AG04450 (cell line): ENCODE measurements around the gene HPGD. TPM values are rescaled to one million over a fixed set of nuclear protein-coding genes. Genes with fewer than 3 reads are reported as not detected.

Source experiments
- CTCF ChIA-PET: fragments of 300-600, 350-600 bp; formaldehyde crosslinking; extraction: SDS; loops from one replicate; lab custom pipeline; 2022; ENCODE audit warnings: antibody characterized with exemption, inconsistent platforms; lab: Charles Lee
- POLR2A ChIA-PET: fragments of 350-600 bp; formaldehyde crosslinking; extraction: SDS; loops from one replicate; lab custom pipeline; 2021; ENCODE audit warnings: antibody characterized with exemption, inconsistent platforms; lab: Yijun Ruan, JAX
- DNase-seq: peaks from one replicate; pipeline ENCODE4 v3.0.0-alpha.2; 2011; ENCODE audit warnings: low read depth, low spot score
- H3K27ac ChIP-seq: one replicate; pipeline ENCODE4 v1.5.1; 2012; ENCODE audit warnings: low read depth, low read length, control low read depth
- H3K27me3 ChIP-seq: one replicate; pipeline ENCODE4 v1.6.0; 2012; ENCODE audit warnings: low read length; ENCODE audit not compliant: control insufficient read depth, insufficient read depth
- H3K4me3 ChIP-seq: 2 replicates; pipeline ENCODE4 v1.5.1; 2011; ENCODE audit warnings: mild to moderate bottlenecking, low read depth, low read length, control low read depth
- H3K9me3 ChIP-seq: 2 replicates; pipeline ENCODE4 v1.5.1; 2012; ENCODE audit warnings: low read length; ENCODE audit not compliant: control insufficient read depth, insufficient read depth
- CTCF ChIP-seq: IDR thresholded peaks from 2 replicates; pipeline ENCODE4 v1.5.1; 2011; ENCODE audit warnings: low read depth, low read length, control low read depth, inconsistent platforms
- polyA plus RNA-seq: library from polyadenylated mRNA; depleted of rRNA; stranded (reverse); fragments of >200 nt; gene quantifications from 2 replicates; pipeline ENCODE4 v1.2.3, GENCODE V29; 2011

HPGD gene
- polyA plus RNA-seq, 1 experiment, result 0.21 TPM

GRCh38 chr4:174454815-174455473 is 67.3 kb downstream of the HPGD start:
- DNase-seq, result no peak
- ChIA-PET POLR2A (no interaction called here), CTCF (interaction anchor here (0.6 kb wide), 1 partner anchor 40 kb away, joined by 3 read pairs; no protein-coding TSS in a partner anchor)
- TF ChIP-seq CTCF, result no peak
- Histone ChIP-seq H3K9me3 (no peaks in the 10 kb centered on the region), H3K27ac (no peak overlapping the region), H3K27me3 (no peaks in the 10 kb centered on the region), H3K4me3 (no peak overlapping the region)

GRCh38 chr4:174451718-174452296 is 70.5 kb downstream of the HPGD start:
- TF ChIP-seq CTCF, result no peak
- Histone ChIP-seq H3K9me3 (no peaks in the 10 kb centered on the region), H3K27me3 (no peaks in the 10 kb centered on the region), H3K27ac (no peak overlapping the region), H3K4me3 (no peak overlapping the region)
- CTCF ChIA-PET, result interaction anchor here (0.7 kb wide), 1 partner anchor 1115 kb away, joined by 7 read pairs; no protein-coding TSS in a partner anchor
- no peak for DNase-seq
- POLR2A ChIA-PET, result no interaction called here

- no peak for TF ChIP-seq CTCF
- no peaks in the 10 kb centered on the region for H3K9me3 ChIP-seq
Measured at GRCh38 chr4:174450786-174451125, 71.5 kb downstream of the HPGD start.

GRCh38 chr4:174449944-174450785 is 72.1 kb downstream of the HPGD start:
- no peak for DNase-seq

More at GRCh38 chr4:174450786-174451125, 71.5 kb downstream of the HPGD start:
- DNase-seq, result no peak
- H3K27me3 ChIP-seq, result no peaks in the 10 kb centered on the region
- no peak overlapping the region for H3K4me3 ChIP-seq
- H3K27ac ChIP-seq, result no peak overlapping the region
- POLR2A ChIA-PET, result no interaction called here
- CTCF ChIA-PET, result no interaction called here

More at GRCh38 chr4:174449944-174450785, 72.1 kb downstream of the HPGD start:
- H3K9me3 ChIP-seq, result no peaks in the 10 kb centered on the region
- TF ChIP-seq CTCF, result no peak
- no peaks in the 10 kb centered on the region for H3K27me3 ChIP-seq
- POLR2A ChIA-PET, result no interaction called here
- CTCF ChIA-PET, result no interaction called here
- no peak overlapping the region for H3K4me3 ChIP-seq
- H3K27ac ChIP-seq, result no peak overlapping the region
